ENCODE results near the gene EIPR1. TPM values are rescaled to one million over a fixed set of nuclear protein-coding genes. Genes with fewer than 3 reads are reported as not detected.

The EIPR1 gene
- polyA plus RNA-seq, 1 donor (not counting 4 experiments of a cell fraction or from before 2014, with no cell fraction given): 44.3 TPM

DNA sequence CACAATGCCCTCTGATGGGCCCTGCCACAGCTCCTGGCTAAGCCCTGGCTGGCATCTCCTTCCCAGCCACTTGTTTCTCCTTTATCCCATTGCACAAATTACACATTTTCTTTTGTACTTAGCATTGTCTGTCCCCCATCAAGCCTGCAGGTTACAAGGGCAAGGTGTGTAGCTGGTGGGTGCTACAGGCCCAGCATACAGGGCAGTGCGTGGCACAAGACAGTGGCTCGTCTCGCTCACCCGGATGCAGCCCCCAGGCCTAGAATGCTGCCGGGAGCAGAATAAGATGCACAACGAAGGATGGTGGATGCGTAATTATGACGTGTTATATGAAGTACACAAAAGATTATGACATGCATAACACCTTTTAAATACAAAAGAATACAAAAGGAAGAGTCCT is 87.6 kb downstream of the EIPR1 start:
- no peak for FAIRE-seq
- H3K9ac ChIP-seq (ENCODE audit: control insufficient read depth, extremely low read depth, insufficient read depth, low read length): no peak overlapping the region
- dilution Hi-C loops (cut with MboI; ENCODE audit: extremely low pct_ligation_motif_present, low sequenced_read_pairs): no loop called here

DNA sequence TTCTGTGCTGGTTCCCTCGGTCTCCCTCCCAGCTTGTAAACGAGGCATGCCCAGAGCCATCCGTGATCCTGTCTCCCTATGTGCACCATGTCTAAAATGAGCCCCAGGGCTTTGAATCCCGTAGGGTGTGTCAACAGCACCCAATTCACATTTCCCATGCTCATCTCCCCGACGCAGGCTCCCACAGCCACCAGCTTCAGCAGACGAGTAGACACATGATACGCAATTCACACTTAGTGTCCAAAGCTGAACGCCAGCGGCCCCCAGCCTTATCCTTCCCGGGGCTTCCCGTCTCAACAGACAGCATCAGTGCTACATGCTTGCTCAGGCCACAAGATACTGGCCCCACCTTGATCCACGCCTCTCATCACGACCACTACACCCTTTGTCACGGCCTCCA is 88.1 kb downstream of the EIPR1 start:
- H3K4me2 ChIP-seq (ENCODE audit: control insufficient read depth, extremely low read depth, insufficient read depth, low read depth, low read length): no peak overlapping the region
- H4K20me1 ChIP-seq (ENCODE audit: control insufficient read depth, extremely low read depth, insufficient read depth, low read length): no peaks in the 10 kb centered on the region
- no peaks in the 10 kb centered on the region for H3K36me3 ChIP-seq (ENCODE audit: control insufficient read depth in 2 of 2, extremely low read depth in 1 of 2, insufficient read depth in 2 of 2, low read length in 2 of 2)
- H3K9ac ChIP-seq (ENCODE audit: control insufficient read depth, extremely low read depth, insufficient read depth, low read length): no peak overlapping the region
- no peaks in the 10 kb centered on the region for H3K9me3 ChIP-seq (ENCODE audit: control insufficient read depth, low read depth, low read length)
- DNase-seq (ENCODE audit: low read depth, low spot score) (no peak), FAIRE-seq (no peak)
- no peaks in the 10 kb centered on the region for H3K27me3 ChIP-seq (ENCODE audit: control insufficient read depth, extremely low read depth, insufficient read depth, low read length)
- peaks cover 2% of the 10 kb centered on the region for H3K9me1 ChIP-seq (ENCODE audit: control insufficient read depth, extremely low read depth, insufficient read depth, low read length)
- no peak overlapping the region for H3K27ac ChIP-seq (ENCODE audit: control insufficient read depth, insufficient read depth, low read length)
- H3K79me2 ChIP-seq (ENCODE audit: control insufficient read depth, insufficient read depth, low read length): peaks cover 12% of the 10 kb centered on the region
- H3K4me1 ChIP-seq (ENCODE audit: control insufficient read depth, extremely low read depth, insufficient read depth, low read length): no peaks in the 10 kb centered on the region
- dilution Hi-C loops (cut with MboI; ENCODE audit: extremely low pct_ligation_motif_present, low sequenced_read_pairs): no loop called here
- H3K4me3 ChIP-seq (ENCODE audit: control insufficient read depth in 2 of 3, extremely low read depth in 1 of 3, insufficient read depth in 2 of 3, low read depth in 1 of 3, low read length in 3 of 3): no peak overlapping the region
- no peak for TF ChIP-seq EZH2 (IDR thresholded peaks at IDR 0.05; ENCODE audit: low read length)
- TF ChIP-seq, protein P1, sequence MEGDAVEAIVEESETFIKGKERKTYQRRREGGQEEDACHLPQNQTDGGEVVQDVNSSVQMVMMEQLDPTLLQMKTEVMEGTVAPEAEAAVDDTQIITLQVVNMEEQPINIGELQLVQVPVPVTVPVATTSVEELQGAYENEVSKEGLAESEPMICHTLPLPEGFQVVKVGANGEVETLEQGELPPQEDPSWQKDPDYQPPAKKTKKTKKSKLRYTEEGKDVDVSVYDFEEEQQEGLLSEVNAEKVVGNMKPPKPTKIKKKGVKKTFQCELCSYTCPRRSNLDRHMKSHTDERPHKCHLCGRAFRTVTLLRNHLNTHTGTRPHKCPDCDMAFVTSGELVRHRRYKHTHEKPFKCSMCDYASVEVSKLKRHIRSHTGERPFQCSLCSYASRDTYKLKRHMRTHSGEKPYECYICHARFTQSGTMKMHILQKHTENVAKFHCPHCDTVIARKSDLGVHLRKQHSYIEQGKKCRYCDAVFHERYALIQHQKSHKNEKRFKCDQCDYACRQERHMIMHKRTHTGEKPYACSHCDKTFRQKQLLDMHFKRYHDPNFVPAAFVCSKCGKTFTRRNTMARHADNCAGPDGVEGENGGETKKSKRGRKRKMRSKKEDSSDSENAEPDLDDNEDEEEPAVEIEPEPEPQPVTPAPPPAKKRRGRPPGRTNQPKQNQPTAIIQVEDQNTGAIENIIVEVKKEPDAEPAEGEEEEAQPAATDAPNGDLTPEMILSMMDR (optimal IDR thresholded peaks at IDR 0.05 in 1 of 3, IDR thresholded peaks at IDR 0.05 in 1 of 3, conservative IDR thresholded peaks at IDR 0.05 in 1 of 3; ENCODE audit: extremely low read depth in 1 of 3, insufficient read depth in 2 of 3, low read length in 3 of 3): no peak
- no peak overlapping the region for H2AFZ ChIP-seq (ENCODE audit: control insufficient read depth, low read length)

More for the DNA sequence above, 87.6 kb downstream of the EIPR1 start:
- no peak overlapping the region for H2AFZ ChIP-seq (ENCODE audit: control insufficient read depth, low read length)
- H3K4me3 ChIP-seq (ENCODE audit: control insufficient read depth in 2 of 3, extremely low read depth in 1 of 3, insufficient read depth in 2 of 3, low read depth in 1 of 3, low read length in 3 of 3): no peak overlapping the region
- H3K27me3 ChIP-seq (ENCODE audit: control insufficient read depth, extremely low read depth, insufficient read depth, low read length): no peaks in the 10 kb centered on the region
- H3K9me3 ChIP-seq (ENCODE audit: control insufficient read depth, low read depth, low read length): no peaks in the 10 kb centered on the region
- H3K79me2 ChIP-seq (ENCODE audit: control insufficient read depth, insufficient read depth, low read length): peaks cover 12% of the 10 kb centered on the region
- no peaks in the 10 kb centered on the region for H3K4me1 ChIP-seq (ENCODE audit: control insufficient read depth, extremely low read depth, insufficient read depth, low read length)
- no peak overlapping the region for H3K27ac ChIP-seq (ENCODE audit: control insufficient read depth, insufficient read depth, low read length)
- H4K20me1 ChIP-seq (ENCODE audit: control insufficient read depth, extremely low read depth, insufficient read depth, low read length): no peaks in the 10 kb centered on the region
- DNase-seq (ENCODE audit: low read depth, low spot score): no peak
- TF ChIP-seq, protein P1 (optimal IDR thresholded peaks at IDR 0.05 in 1 of 3, IDR thresholded peaks at IDR 0.05 in 1 of 3, conservative IDR thresholded peaks at IDR 0.05 in 1 of 3; ENCODE audit: extremely low read depth in 1 of 3, insufficient read depth in 2 of 3, low read length in 3 of 3): no peak
- H3K36me3 ChIP-seq (ENCODE audit: control insufficient read depth in 2 of 2, extremely low read depth in 1 of 2, insufficient read depth in 2 of 2, low read length in 2 of 2): no peaks in the 10 kb centered on the region
- H3K4me2 ChIP-seq (ENCODE audit: control insufficient read depth, extremely low read depth, insufficient read depth, low read depth, low read length): no peak overlapping the region
- H3K9me1 ChIP-seq (ENCODE audit: control insufficient read depth, extremely low read depth, insufficient read depth, low read length): peaks cover 2% of the 10 kb centered on the region
